MCF 10A (cell line): ENCODE results near the gene ACAP2. TPM values are rescaled to one million over a fixed set of nuclear protein-coding genes. Genes with fewer than 3 reads are reported as not detected.

Experiments
- BruUV-seq: library from RNA; stranded (reverse); fragments of 400-500 nt; replicated peaks from 2 replicates; lab custom pipeline; 2021; lab: Mats Ljungman, UMichigan
- CTCF ChIA-PET: fragments of 300-600 bp; sonication (Branson Sonifier 250); formaldehyde crosslinking; extraction: SDS; loops from one replicate; lab custom pipeline; 2021; ENCODE audit warnings: antibody characterized with exemption, inconsistent platforms; lab: Yijun Ruan, JAX
- POLR2A ChIA-PET: fragments of 300-600, 350-650 bp; sonication (Branson Sonifier 250); formaldehyde crosslinking; extraction: SDS; loops from one replicate; lab custom pipeline; 2020; ENCODE audit warnings: antibody characterized with exemption, inconsistent platforms; lab: Yijun Ruan, JAX
- DNase-seq: peaks from one replicate; pipeline ENCODE4 v3.0.0-alpha.2; 2018; ENCODE audit not compliant: unreplicated experiment
- H3K27ac Mint-ChIP-seq: one replicate; pipeline ENCODE4 v1.8.0; 2022; ENCODE audit warnings: mild to moderate bottlenecking, low read depth, mixed read lengths; ENCODE audit not compliant: unreplicated experiment
- H3K27me3 Mint-ChIP-seq: one replicate; pipeline ENCODE4 v1.8.0; 2022; ENCODE audit warnings: mixed read lengths; ENCODE audit not compliant: insufficient read depth, unreplicated experiment
- H3K36me3 Mint-ChIP-seq: one replicate; pipeline ENCODE4 v1.8.0; 2022; ENCODE audit warnings: mild to moderate bottlenecking, moderate library complexity, mixed read lengths; ENCODE audit not compliant: insufficient read depth, unreplicated experiment
- H3K4me1 Mint-ChIP-seq: one replicate; pipeline ENCODE4 v1.8.0; 2022; ENCODE audit warnings: mixed read lengths; ENCODE audit not compliant: insufficient read depth, unreplicated experiment
- H3K4me3 Mint-ChIP-seq: one replicate; pipeline ENCODE4 v1.8.0; 2022; ENCODE audit warnings: mild to moderate bottlenecking, moderate library complexity, mixed read lengths; ENCODE audit not compliant: unreplicated experiment
- H3K9me3 Mint-ChIP-seq: one replicate; pipeline ENCODE4 v1.8.0; 2022; ENCODE audit warnings: mixed read lengths; ENCODE audit not compliant: unreplicated experiment
- intact Hi-C: fragments of 100-400 bp; cut with micrococcal nuclease; formaldehyde crosslinking; loops from 2 replicates; pipeline ENCODE4 v1.14.1; 2022
- total RNA-seq: library from RNA; stranded (reverse); gene quantifications from 2 replicates; pipeline ENCODE4 v1.2.3, GENCODE V29; 2022
- TF ChIP-seq, protein P1 (sequence below): fragments of 200-600 bp; IDR thresholded peaks from one replicate; pipeline ENCODE4 v1.8.0; 2022; ENCODE audit warnings: antibody characterized with exemption, mild to moderate bottlenecking; ENCODE audit not compliant: unreplicated experiment

The ACAP2 gene
- total RNA-seq, 1 experiment from 2014 or later: 53.2 TPM

- H3K9me3 Mint-ChIP-seq: no peaks in the 10 kb centered on the region
- peaks cover 31% of the 10 kb centered on the region for H3K36me3 Mint-ChIP-seq
- H3K27ac Mint-ChIP-seq: no peak overlapping the region
- no TSS peak for BruUV-seq
- H3K4me3 Mint-ChIP-seq: no peak overlapping the region
- no peak for DNase-seq
- no peaks in the 10 kb centered on the region for H3K4me1 Mint-ChIP-seq
- intact Hi-C loops: no loop called here
- H3K27me3 Mint-ChIP-seq: no peaks in the 10 kb centered on the region
- TF ChIP-seq, protein P1, sequence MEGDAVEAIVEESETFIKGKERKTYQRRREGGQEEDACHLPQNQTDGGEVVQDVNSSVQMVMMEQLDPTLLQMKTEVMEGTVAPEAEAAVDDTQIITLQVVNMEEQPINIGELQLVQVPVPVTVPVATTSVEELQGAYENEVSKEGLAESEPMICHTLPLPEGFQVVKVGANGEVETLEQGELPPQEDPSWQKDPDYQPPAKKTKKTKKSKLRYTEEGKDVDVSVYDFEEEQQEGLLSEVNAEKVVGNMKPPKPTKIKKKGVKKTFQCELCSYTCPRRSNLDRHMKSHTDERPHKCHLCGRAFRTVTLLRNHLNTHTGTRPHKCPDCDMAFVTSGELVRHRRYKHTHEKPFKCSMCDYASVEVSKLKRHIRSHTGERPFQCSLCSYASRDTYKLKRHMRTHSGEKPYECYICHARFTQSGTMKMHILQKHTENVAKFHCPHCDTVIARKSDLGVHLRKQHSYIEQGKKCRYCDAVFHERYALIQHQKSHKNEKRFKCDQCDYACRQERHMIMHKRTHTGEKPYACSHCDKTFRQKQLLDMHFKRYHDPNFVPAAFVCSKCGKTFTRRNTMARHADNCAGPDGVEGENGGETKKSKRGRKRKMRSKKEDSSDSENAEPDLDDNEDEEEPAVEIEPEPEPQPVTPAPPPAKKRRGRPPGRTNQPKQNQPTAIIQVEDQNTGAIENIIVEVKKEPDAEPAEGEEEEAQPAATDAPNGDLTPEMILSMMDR: no peak
- CTCF ChIA-PET: no interaction called here
- POLR2A ChIA-PET: no interaction called here
These were observed 123.8 kb downstream of the ACAP2 start for GRCh38 chr3:195319060-195319459.

GRCh38 chr3:195312714-195313113, 130.1 kb downstream of the ACAP2 start:
- H3K36me3 Mint-ChIP-seq: no peaks in the 10 kb centered on the region
- POLR2A ChIA-PET: no interaction called here
- intact Hi-C loops: no loop called here
- no peaks in the 10 kb centered on the region for H3K27me3 Mint-ChIP-seq
- no peaks in the 10 kb centered on the region for H3K9me3 Mint-ChIP-seq
- no peaks in the 10 kb centered on the region for H3K4me1 Mint-ChIP-seq
- DNase-seq: no peak
- TF ChIP-seq, protein P1: no peak
- H3K27ac Mint-ChIP-seq: no peak overlapping the region
- H3K4me3 Mint-ChIP-seq: no peak overlapping the region
- CTCF ChIA-PET: interaction anchor here (0.7 kb wide), 1 partner anchor 42 kb away, joined by 3 read pairs; no protein-coding TSS in a partner anchor
- no TSS peak for BruUV-seq

- no peak for DNase-seq
- Mint-ChIP-seq H3K9me3 (no peaks in the 10 kb centered on the region), H3K4me3 (no peak overlapping the region), H3K36me3 (peaks cover 5% of the 10 kb centered on the region), H3K27me3 (no peaks in the 10 kb centered on the region), H3K27ac (no peak overlapping the region), H3K4me1 (no peaks in the 10 kb centered on the region)
- CTCF ChIA-PET: interaction anchor here (0.6 to 0.7 kb wide), 2 partner anchors 58 to 616 kb away, joined by 3 read pairs; no protein-coding TSS in a partner anchor
- intact Hi-C loops: no loop called here
- TF ChIP-seq, protein P1: no peak
- no TSS peak for BruUV-seq
- POLR2A ChIA-PET: interaction anchor here (0.5 kb wide), 1 partner anchor 115 kb away, joined by 3 read pairs; no protein-coding TSS in a partner anchor
These were observed 135.1 kb downstream of the ACAP2 start for GRCh38 chr3:195307711-195308110.

DNA sequence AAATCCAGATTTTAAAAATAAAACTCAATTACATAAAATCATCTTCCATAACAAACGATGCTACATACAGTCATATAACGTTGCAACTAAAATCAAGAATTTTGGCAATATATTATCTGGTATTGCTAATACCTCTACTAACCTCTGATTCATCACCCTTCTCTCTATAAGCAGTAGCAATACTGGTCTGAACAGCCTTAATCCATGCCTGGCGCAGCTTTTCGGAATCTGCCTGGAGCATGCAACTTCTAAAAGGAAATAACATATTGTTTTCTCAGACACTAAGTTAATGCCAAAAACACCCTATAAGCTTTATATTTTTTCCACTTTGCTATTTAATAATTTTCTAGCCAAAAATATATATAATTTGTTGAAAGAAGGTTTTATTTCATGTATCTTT, 136.5 kb downstream of the ACAP2 start:
- no peaks in the 10 kb centered on the region for H3K4me1 Mint-ChIP-seq
- intact Hi-C loops: no loop called here
- peaks cover 10% of the 10 kb centered on the region for H3K36me3 Mint-ChIP-seq
- CTCF ChIA-PET: no interaction called here
- no TSS peak for BruUV-seq
- no peaks in the 10 kb centered on the region for H3K9me3 Mint-ChIP-seq
- POLR2A ChIA-PET: interaction anchor here (0.6 to 1.3 kb wide), 3 partner anchors 20 to 37 kb away, joined by 3 to 5 read pairs (median 3); no protein-coding TSS in a partner anchor
- no peak overlapping the region for H3K27ac Mint-ChIP-seq
- H3K4me3 Mint-ChIP-seq: no peak overlapping the region
- DNase-seq: no peak
- TF ChIP-seq, protein P1: no peak
- no peaks in the 10 kb centered on the region for H3K27me3 Mint-ChIP-seq
